HCEC 1CT (cell line): ENCODE data around the gene FCHO2.
"Not testable (repeated sequence)": the region's sequence is repeated elsewhere in the genome, so short reads cannot be mapped to it uniquely, and the experiment has no call there.

ENCODE experiments used
- DNase-seq: peaks from one replicate; pipeline ENCODE4 v3.0.0-alpha.2; 2017

Gene FCHO2

GRCh38 chr5:72955768-72956323, at the start of gene FCHO2:
Gene FCHO2, plus strand, starts transcription at chr5:72956041. Its CDS starts 56 bp downstream, at chr5:72956097.
- peak; percentile 95 for DNase-seq

DNA sequence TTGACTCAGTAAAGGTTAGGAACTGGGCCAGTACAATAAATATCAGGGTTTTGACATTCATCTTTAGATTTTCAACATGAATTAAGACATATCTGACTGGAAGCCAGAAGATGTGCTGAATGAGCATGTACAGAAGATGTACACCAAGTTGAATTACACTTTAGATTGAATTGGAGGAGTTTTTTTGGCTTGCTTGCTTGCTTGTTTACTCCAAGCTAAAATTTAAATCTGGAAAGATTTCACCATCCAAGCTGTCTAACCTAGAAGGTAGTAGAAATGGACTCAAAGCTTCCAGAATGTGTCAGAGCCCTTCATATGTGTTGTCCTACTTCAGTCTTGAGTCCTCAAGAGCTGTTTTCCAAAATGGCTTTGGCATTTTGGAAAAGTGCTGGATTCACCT, 49.0 kb upstream of the FCHO2 start:
- DNase-seq, result no peak

DNA sequence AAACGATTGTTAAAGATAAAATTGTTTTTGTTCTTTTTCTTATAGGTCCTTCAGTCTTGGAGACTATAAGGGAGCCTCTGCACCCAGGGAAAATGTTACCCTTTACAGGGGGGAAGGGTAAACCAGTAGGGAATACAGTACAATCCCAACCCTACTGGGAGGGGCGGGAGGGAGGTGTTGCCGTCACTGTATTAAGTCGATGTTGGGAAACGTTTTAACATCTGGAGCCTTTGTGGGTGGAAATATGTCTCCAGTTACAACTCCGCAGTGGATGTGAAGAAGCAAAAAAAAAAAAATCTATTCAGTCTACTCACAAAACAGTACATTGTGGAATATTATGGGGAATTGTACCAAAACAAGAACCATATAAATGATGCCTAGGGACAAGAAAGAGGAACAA, 47.2 kb upstream of the FCHO2 start:
- DNase-seq, result no peak

DNA sequence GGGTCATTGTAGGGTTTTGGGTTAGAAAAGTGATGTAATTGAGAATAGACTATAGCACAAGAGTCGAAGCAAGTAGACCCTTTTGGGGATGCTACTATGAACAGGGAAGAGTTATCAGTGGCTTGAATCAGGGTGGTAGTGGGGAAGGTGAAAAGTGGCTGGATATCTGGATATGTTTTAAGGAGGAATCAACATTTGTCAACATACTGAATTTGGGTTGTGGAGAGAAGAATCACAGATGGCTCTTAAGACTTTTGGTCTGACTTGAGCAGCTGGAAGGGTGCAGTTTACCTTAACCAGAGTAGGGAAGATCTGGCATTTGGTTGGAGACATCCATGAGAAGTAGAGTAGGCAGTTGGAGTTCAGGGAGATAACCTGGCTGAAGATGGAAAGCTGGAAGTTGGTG, 38.5 kb upstream of the FCHO2 start:
- no peak for DNase-seq

- peak; percentile 60 for DNase-seq
Observed at GRCh38 chr5:72920690-72921502, 34.9 kb upstream of the FCHO2 start.

GRCh38 chr5:72921886-72922285, 34.0 kb upstream of the FCHO2 start:
- no peak for DNase-seq

- DNase-seq, result no peak
Observed at GRCh38 chr5:72922422-72922821, 33.4 kb upstream of the FCHO2 start.

- no peak for DNase-seq
Observed at GRCh38 chr5:72925336-72926010, 30.4 kb upstream of the FCHO2 start.

DNA sequence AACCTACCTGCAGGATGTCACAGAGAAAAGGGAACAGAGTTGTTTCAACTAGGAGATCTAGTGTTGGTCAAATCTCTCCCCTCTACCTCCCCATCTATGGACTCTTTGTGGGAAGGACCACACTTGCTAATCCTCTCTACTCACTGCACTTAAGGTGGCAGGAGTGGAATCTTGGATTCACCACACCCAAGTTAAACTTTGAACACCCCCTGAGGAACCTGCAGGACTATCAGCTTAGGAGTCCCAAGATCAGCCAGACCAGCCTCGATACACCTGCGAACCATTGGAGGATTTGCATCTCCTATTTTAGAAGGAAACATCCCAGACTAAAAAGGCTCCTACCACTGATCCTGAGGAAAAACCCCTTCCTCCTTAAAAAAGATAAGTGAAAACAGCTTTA, 23.2 kb upstream of the FCHO2 start:
- not testable (repeated sequence) for DNase-seq

GRCh38 chr5:72934953-72935725, 20.7 kb upstream of the FCHO2 start:
- DNase-seq, result not testable (repeated sequence)

- DNase-seq, result no peak
Observed at GRCh38 chr5:72936893-72937292, 18.9 kb upstream of the FCHO2 start.

DNA sequence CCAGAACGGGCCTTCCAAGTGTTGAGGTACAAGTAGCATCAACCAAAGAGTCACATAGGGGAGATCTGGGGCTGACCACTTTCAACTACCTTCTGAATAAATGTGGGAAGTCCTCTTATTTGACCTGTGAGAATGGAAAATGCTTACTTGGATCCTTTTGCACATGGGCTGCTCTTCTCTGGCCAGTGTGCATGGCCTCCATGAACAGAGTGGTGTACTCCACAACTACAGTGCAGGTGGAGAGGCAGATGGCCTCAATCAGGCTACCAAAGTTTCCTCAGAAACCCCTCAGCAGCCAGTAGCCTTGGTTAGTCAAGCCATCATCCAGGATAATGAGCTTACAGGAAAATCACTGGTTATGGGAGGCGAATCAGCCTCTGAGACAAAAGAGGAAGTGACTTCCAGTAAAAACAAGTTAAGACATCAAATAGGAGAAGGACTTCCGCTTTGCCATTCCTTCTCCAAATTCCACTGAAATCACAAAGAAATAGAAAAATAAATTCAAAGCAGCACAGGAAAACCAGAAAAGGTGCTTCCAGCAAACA, 18.3 kb upstream of the FCHO2 start:
- DNase-seq, result no peak

GRCh38 chr5:72938206-72938605, 17.6 kb upstream of the FCHO2 start:
- no peak for DNase-seq

DNA sequence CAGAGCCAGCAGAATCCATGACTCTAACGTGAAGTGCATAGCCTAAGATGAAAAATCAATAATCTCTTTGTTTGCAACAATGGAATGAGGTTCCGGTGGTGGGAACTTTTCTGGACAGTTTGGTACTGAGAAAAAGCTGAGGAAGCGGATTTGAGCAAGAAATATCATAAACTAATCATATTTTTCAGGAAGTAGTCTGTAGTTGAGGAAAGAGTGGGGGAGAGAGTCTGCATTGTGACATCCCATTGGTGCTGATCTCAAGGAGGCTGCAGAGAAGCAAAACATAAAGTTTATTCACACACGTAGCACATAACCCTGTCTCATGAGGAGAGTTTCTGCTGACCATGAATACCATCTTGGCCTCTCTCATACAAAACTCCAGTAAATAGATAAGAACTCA, 15.8 kb upstream of the FCHO2 start:
- no peak for DNase-seq

GRCh38 chr5:72943307-72943706, 12.5 kb upstream of the FCHO2 start:
- no peak for DNase-seq

GRCh38 chr5:72947498-72947897, 8.3 kb upstream of the FCHO2 start:
- no peak for DNase-seq

GRCh38 chr5:72949481-72949880, 6.4 kb upstream of the FCHO2 start:
- DNase-seq, result no peak

- peak; percentile 95 for DNase-seq
Observed at GRCh38 chr5:72951671-72952468, 4.0 kb upstream of the FCHO2 start.

GRCh38 chr5:72954389-72954788, 1.5 kb upstream of the FCHO2 start:
- no peak for DNase-seq

DNA sequence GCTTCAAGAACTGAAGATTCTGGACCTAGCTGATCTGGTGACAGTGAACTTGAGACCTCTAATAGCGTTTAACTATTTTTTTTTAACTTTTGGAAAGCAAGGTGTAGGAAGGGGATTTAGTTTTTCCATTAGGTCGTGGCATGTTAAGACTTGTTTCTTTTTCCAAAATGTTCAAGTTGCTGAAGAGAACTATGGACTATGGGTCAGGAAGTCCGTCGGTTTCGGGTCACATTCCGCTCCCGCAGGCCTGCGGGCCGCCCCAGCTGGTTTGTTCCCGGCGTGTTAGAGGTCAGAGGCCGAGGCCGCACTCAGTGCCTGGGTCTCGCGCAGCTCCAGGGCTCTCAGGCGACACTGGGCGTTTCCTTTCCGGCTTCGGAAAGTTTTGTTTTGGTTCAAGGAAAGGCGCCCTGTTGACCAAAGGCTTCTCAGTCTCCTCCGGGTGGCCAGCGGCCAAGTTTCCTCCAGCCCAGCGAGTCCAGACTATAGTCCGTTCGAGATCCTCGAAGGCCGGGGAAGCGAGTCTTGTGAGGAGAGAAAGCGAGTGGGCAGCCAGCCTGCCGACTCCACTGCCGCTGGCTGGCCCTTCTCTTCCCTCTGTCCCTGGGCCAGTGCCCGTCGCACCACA, 586 bp upstream of the FCHO2 start:
- DNase-seq, result no peak

GRCh38 chr5:72956324-72957140, 691 bp downstream of the FCHO2 start:
- DNase-seq, result peak; percentile 57
